Measurements from ENCODE around the gene PPP1R12A. TPM values are rescaled to one million over a fixed set of nuclear protein-coding genes. Genes with fewer than 3 reads are reported as not detected.
"Not testable (repeated sequence)": the region's sequence is repeated elsewhere in the genome, so short reads cannot be mapped to it uniquely, and the experiment has no call there.

Gene PPP1R12A
- total RNA-seq, 1 experiment from 2014 or later: 52.0 TPM

DNA sequence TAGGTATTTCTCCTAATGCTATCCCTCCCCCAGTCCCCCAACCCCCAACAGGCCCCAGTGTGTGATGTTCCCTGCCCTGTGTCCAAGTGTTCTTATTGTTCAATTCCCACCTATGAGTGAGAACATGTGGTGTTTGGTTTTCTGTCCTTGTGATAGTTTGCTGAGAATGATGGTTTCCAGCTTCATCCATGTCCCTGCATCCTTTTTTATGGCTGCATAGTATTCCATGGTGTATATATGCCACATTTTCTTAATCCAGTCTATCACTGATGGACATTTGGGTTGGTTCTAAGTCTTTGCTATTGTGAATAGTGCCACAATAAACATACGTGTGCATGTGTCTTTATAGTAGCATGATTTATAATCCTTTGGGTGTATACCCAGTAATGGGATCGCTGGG, 7.9 kb upstream of the PPP1R12A start:
- BruUV-seq (replicated peaks); CTCF ChIA-PET; DNase-seq (ENCODE audit: low read depth, low spot score): not testable (repeated sequence)

DNA sequence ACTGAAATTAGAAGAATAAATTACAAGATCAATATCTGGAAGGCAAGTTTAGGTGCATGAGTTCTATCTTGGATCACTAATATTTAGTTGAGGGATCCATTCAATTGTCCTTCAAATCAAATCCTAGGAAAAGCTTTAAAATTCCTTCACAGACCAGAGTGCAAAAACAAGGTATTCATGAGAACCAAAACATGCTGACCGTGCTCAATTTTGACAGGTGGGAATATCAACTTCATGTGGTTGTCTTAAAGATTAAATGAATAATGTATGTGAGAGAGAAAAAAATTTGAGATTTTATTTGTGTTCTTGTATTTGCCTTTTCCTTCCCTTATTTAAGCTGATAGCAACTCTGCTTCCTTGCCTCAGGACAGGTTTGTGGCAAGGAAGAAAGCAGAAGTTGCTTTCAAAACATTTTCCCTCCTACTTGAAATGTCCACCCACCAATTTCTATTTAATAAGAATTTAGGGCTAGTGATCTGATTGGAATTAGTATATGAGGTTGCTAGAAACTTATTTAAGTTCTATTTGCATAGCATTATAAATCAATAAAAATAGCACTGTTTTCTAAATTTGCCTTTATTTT, 4.9 kb upstream of the PPP1R12A start:
- ATAC-seq (no peak), DNase-seq (ENCODE audit: low read depth, low spot score) (no peak)
- H3K9ac ChIP-seq (ENCODE audit: low read length): no peak overlapping the region
- H3K27me3 ChIP-seq (ENCODE audit: insufficient read depth, low read length): no peaks in the 10 kb centered on the region
- no peaks in the 10 kb centered on the region for H3K36me3 ChIP-seq (ENCODE audit: control insufficient read depth in 1 of 2, insufficient read depth in 2 of 2, low read length in 2 of 2)
- ChIA-PET CTCF (no interaction called here), POLR2A (no interaction called here), RAD21 (ENCODE audit: low non-redundant PET in 1 of 2, low total read pairs in 2 of 2, uncharacterized antibody in 2 of 2, unreplicated experiment in 2 of 2) (no interaction called here)
- peaks cover 3 to 7% of the 10 kb centered on the region in 2 experiments; a peak in 3 of 4 replicates for H3K4me1 ChIP-seq (ENCODE audit: control insufficient read depth in 1 of 2, insufficient read depth in 2 of 2, low read length in 2 of 2)
- no peak overlapping the region for H3K27ac ChIP-seq (ENCODE audit: low read depth, low read length)
- H3K9me3 ChIP-seq (ENCODE audit: control insufficient read depth in 1 of 2, insufficient read depth in 1 of 2, low read depth in 1 of 2, low read length in 2 of 2): no peaks in the 10 kb centered on the region
- BruUV-seq (replicated peaks): no TSS peak
- H4K20me1 ChIP-seq (ENCODE audit: insufficient read depth): no peaks in the 10 kb centered on the region
- no peaks in the 10 kb centered on the region; the same call in 1 of the 2 replicates for H3K79me2 ChIP-seq (ENCODE audit: insufficient read depth, low read length)
- no peaks in the 10 kb centered on the region for H3K9me2 ChIP-seq (ENCODE audit: insufficient read depth)
- intact Hi-C loops (cut with micrococcal nuclease): no loop called here
- H3K4me2 ChIP-seq (ENCODE audit: low read length): no peak overlapping the region
- no peak overlapping the region for H2AFZ ChIP-seq (ENCODE audit: low read depth, low read length, poor library complexity, severe bottlenecking)
- H3K4me3 ChIP-seq (replicated peaks in 1 of 2; ENCODE audit: low read depth in 1 of 2, low read length in 2 of 2): no peak overlapping the region
- TF ChIP-seq EZH2 (IDR thresholded peaks at IDR 0.05): no peak
- no peak for TF ChIP-seq POLR2A (IDR thresholded peaks at IDR 0.05; ENCODE audit: borderline replicate concordance, extremely low read depth, insufficient read depth, insufficient read length)
- no peak for TF ChIP-seq ELF1 (IDR thresholded peaks at IDR 0.05; ENCODE audit: borderline replicate concordance, low read depth)
- no peak for TF ChIP-seq JUND (IDR thresholded peaks at IDR 0.05)
- TF ChIP-seq EZH2phosphoT487 (IDR thresholded peaks at IDR 0.05; ENCODE audit: borderline replicate concordance): no peak
- no peak for TF ChIP-seq CEBPB (IDR thresholded peaks at IDR 0.05; ENCODE audit: low read depth)
- TF ChIP-seq SIN3A (IDR thresholded peaks at IDR 0.05; ENCODE audit: low read depth): no peak
- no peak for TF ChIP-seq POLR2AphosphoS5 (IDR thresholded peaks at IDR 0.05; ENCODE audit: low read depth, low read length)
- no peak for TF ChIP-seq YY1 (IDR thresholded peaks at IDR 0.05; ENCODE audit: extremely low read depth, insufficient replicate concordance, low read depth, low read length)
- TF ChIP-seq, protein P1, sequence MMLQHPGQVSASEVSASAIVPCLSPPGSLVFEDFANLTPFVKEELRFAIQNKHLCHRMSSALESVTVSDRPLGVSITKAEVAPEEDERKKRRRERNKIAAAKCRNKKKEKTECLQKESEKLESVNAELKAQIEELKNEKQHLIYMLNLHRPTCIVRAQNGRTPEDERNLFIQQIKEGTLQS (IDR thresholded peaks at IDR 0.05): no peak
- no peak for TF ChIP-seq ZFX (IDR thresholded peaks at IDR 0.05)
- TF ChIP-seq, protein P2, sequence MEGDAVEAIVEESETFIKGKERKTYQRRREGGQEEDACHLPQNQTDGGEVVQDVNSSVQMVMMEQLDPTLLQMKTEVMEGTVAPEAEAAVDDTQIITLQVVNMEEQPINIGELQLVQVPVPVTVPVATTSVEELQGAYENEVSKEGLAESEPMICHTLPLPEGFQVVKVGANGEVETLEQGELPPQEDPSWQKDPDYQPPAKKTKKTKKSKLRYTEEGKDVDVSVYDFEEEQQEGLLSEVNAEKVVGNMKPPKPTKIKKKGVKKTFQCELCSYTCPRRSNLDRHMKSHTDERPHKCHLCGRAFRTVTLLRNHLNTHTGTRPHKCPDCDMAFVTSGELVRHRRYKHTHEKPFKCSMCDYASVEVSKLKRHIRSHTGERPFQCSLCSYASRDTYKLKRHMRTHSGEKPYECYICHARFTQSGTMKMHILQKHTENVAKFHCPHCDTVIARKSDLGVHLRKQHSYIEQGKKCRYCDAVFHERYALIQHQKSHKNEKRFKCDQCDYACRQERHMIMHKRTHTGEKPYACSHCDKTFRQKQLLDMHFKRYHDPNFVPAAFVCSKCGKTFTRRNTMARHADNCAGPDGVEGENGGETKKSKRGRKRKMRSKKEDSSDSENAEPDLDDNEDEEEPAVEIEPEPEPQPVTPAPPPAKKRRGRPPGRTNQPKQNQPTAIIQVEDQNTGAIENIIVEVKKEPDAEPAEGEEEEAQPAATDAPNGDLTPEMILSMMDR (IDR thresholded peaks at IDR 0.05 in 2 of 3, conservative IDR thresholded peaks at IDR 0.05 in 1 of 3; ENCODE audit: borderline replicate concordance in 1 of 3, insufficient read depth in 1 of 3, low read depth in 2 of 3, low read length in 2 of 3): no peak
- no peak for TF ChIP-seq TCF7L2 (IDR thresholded peaks at IDR 0.05; ENCODE audit: borderline replicate concordance, extremely low read depth, insufficient read depth, insufficient read length)
- TF ChIP-seq ZNF274 (IDR thresholded peaks at IDR 0.05; ENCODE audit: low read depth, low read length): no peak

More for the DNA sequence above, 7.9 kb upstream of the PPP1R12A start:
- H3K4me3 ChIP-seq (replicated peaks in 1 of 2; ENCODE audit: low read depth in 1 of 2, low read length in 2 of 2); H3K79me2 ChIP-seq (ENCODE audit: insufficient read depth, low read length); H3K27me3 ChIP-seq (ENCODE audit: insufficient read depth, low read length); H3K4me1 ChIP-seq (ENCODE audit: control insufficient read depth in 1 of 2, insufficient read depth in 2 of 2, low read length in 2 of 2); H3K9ac ChIP-seq (ENCODE audit: low read length); POLR2A ChIA-PET; H3K9me2 ChIP-seq (ENCODE audit: insufficient read depth); intact Hi-C loops (cut with micrococcal nuclease); H3K4me2 ChIP-seq (ENCODE audit: low read length); H3K36me3 ChIP-seq (ENCODE audit: control insufficient read depth in 1 of 2, insufficient read depth in 2 of 2, low read length in 2 of 2); H3K9me3 ChIP-seq (ENCODE audit: control insufficient read depth in 1 of 2, insufficient read depth in 1 of 2, low read depth in 1 of 2, low read length in 2 of 2); ATAC-seq; H4K20me1 ChIP-seq (ENCODE audit: insufficient read depth); RAD21 ChIA-PET (ENCODE audit: low non-redundant PET in 1 of 2, low total read pairs in 2 of 2, uncharacterized antibody in 2 of 2, unreplicated experiment in 2 of 2); H3K27ac ChIP-seq (ENCODE audit: low read depth, low read length); H2AFZ ChIP-seq (ENCODE audit: low read depth, low read length, poor library complexity, severe bottlenecking): not testable (repeated sequence)
